GM21737 (cell line): ENCODE results near the gene RGPD4.
"Not testable (repeated sequence)": the region's sequence is repeated elsewhere in the genome, so short reads cannot be mapped to it uniquely, and the experiment has no call there.

Experiments
- ATAC-seq: cut with Tn5 transposase; IDR thresholded peaks from one replicate; pipeline ENCODE4 v1.9.1; 2021; ENCODE audit warnings: mild to moderate bottlenecking, moderate library complexity; ENCODE audit not compliant: unreplicated experiment

Gene RGPD4

GRCh38 chr2:107826749-107827148 lies at the start of gene RGPD4:
Gene RGPD4 (plus strand): TSS chr2:107826892. CDS start chr2:107827014, 122 bp downstream.
- not testable (repeated sequence) for ATAC-seq

DNA sequence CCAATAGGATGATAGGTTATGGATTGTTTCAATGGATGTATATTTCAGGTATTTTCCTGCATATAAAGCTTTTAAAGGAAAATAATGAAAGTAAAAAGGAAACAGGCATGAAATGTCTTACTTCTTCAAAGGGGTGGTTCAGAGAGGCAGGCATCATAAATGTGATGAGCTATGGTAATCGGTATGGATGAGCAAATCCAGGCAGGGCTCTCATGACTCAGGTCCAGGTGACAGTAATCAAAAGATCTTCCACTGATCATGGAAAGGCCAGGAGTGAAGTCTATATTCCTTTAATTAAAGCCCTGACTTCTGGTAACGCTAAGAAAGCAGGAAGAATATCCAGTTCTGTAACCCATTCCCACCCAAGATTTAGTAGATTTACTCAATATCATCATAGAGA lies 48.7 kb upstream of the RGPD4 start:
- no peak for ATAC-seq

GRCh38 chr2:107785756-107786155 lies 40.9 kb upstream of the RGPD4 start:
- ATAC-seq = no peak

GRCh38 chr2:107790837-107791236 lies 35.9 kb upstream of the RGPD4 start:
- ATAC-seq = no peak

DNA sequence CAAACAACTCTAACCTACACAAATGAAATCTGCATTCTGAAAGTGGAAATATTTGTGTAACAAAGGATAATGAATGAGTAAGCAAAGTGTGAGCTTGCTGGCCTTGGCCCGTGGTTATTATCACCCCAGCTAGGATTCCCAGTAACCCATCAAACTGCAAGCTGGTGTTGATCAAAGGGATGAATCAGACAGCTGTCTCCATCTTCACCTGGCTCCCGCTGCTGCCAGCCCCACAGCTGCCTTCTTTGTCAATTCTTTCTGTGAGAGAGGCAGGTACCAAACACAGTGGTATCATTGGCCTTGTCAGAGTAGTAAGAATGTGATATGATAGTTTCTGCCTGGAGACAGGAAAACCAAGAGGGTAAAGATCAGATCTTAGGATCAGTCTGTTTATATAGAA lies 25.2 kb upstream of the RGPD4 start:
- ATAC-seq = no peak

GRCh38 chr2:107804608-107805498 lies 21.8 kb upstream of the RGPD4 start:
- no peak for ATAC-seq

- ATAC-seq = no peak
Measured at GRCh38 chr2:107806901-107807300, 19.8 kb upstream of the RGPD4 start.

GRCh38 chr2:107807988-107808387 lies 18.7 kb upstream of the RGPD4 start:
- ATAC-seq = no peak

GRCh38 chr2:107808959-107809358 lies 17.7 kb upstream of the RGPD4 start:
- no peak for ATAC-seq

DNA sequence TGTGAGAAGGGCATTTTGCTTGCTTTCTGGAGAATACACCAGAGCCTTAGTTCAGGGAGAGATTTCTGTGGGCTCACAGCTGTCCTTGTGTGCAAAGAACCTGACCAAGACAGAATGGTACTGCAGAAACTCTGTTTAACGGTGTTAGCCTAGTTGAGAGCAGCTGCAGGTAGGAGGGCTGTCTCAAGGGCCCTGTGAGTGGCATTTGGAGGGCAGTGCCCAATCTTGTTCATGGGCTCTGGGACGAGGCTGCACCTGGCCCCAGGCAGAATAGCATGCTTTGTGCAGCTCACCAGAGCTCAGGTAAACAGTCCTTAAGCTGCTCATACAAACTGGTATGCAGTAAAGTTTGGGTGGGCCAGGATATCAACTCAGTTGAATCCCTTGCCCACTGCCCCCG lies 16.9 kb upstream of the RGPD4 start:
- ATAC-seq = no peak

GRCh38 chr2:107810734-107811133 lies 16.0 kb upstream of the RGPD4 start:
- ATAC-seq = no peak

DNA sequence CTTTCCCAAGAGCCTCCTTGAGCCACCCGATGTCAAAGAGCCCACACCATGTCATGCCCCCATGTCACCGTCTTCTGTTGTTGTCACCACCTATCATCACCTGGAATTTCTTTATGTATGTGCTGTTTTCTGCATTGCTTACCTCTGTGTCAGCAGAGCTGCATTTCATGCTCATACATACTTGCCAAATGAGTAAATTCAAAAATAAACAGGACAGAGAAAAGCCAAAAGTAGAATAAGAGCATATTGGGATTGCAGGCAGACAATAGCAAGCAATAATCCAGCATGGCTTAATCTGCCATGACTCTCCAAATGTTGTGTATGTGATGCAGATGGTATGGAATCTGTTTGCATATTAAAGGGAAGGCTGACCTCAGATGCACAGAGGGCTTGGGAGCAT lies 15.3 kb upstream of the RGPD4 start:
- no peak for ATAC-seq

DNA sequence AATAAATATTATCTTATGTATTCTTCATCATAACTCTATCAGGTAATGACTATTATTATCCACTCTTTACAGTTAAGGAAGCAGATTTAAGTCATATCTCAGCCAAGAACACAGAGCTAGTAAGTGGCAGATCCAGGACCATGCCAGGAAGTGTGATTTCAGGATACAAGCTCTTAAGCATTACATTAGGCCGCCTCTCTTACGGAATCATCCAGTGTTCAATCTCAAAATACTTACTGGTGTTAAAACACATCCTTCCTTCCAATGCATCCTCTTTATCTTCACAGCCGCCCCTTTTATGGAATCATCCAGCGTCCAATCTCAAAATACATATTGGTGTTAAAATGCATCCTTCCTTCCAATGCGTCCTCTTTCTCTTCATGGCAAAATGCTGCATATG lies 14.7 kb upstream of the RGPD4 start:
- ATAC-seq = no peak

DNA sequence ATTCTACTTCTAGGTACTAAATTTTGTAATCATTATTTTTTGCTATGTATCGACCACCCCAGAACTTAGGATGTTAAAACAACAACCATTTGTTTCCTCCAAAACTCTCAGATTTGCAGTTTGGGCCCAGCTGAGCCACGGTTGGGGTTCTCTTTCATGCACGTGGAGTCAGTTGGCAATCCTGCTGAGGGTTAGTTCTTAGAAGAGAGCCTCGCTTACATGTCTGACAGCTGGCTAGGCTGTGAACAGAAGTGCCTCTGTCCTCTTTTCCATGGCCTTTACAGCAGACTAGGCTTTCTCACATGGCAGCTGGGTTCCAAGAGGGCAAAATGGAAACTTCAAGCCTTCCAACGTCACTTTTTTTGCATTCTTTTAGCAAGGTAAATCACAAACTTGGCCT lies 9.3 kb upstream of the RGPD4 start:
- ATAC-seq = no peak

- no peak for ATAC-seq
Measured at GRCh38 chr2:107822302-107822701, 4.4 kb upstream of the RGPD4 start.

- no peak for ATAC-seq
Measured at GRCh38 chr2:107824451-107825205, 2.1 kb upstream of the RGPD4 start.

DNA sequence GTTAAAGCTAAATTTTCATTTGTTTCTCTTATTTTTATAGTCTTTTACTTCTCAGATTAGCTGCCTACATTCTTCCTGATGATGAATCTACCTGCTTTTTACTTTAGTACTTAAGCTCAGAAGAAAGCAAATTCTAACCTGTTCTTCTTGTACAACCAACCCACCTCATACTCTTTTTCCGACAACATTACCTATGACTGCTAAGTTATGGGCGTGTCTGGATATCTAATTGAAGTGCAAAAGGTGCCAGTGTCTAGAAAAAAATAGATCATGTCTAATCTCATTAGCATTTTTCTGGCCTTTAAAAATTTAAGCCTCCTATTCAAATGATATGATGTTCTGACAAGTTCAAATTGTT lies 1.5 kb upstream of the RGPD4 start:
- ATAC-seq = no peak

- not testable (repeated sequence) for ATAC-seq
Measured at GRCh38 chr2:107829514-107829913, 2.8 kb downstream of the RGPD4 start.

GRCh38 chr2:107833152-107833551 lies 6.5 kb downstream of the RGPD4 start:
- ATAC-seq = not testable (repeated sequence)

GRCh38 chr2:107833618-107834017 lies 6.9 kb downstream of the RGPD4 start:
- not testable (repeated sequence) for ATAC-seq

DNA sequence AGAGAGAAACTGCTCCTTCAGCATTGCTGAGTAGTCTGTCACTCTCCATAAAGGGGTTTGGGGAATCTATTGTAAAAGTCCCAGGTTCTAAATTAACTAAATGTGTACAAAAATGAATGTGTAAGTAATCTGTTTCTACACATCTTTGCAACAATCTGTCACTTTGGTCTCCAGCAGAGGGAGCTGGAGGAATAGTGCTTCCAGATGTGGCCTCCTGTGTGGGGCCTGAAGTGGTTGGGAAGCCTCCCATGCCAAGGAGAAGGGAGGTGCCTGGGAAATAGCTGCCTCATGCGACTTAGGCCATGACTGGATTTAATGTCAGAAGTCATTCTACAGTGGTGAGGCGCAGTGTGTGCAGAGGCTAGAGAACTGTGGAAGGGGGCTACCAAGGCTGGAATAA lies 89.4 kb downstream of the RGPD4 start:
- not testable (repeated sequence) for ATAC-seq
